ENCODE measurements around the gene EPHB6.

Gene EPHB6

DNA sequence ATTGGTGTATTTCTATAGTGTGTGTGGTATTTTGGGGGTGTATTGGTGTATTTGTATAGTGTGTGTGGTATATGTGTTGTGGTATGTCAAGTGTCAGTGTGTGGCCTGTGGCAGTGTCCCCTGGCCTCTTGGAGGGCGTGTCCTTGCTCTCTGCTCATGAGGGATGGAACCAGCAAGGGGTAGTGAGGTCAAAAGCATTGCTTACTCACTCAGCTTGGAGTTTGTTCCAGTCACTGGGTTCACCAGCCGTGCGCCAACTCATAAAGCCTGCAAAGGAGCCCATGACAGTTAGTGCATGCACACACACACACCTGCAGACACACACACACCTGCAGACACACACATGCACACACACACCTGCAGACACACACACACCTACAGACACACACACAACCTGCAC lies 34.9 kb downstream of the EPHB6 start:
- no peak for TF ChIP-seq JUND (IDR thresholded peaks at IDR 0.05; ENCODE audit: low read depth)
- in situ Hi-C loops (cut with HindIII; ENCODE audit: low pct_unique_long_range_greater_than_20kb, low sequenced_read_pairs): no loop called here
- DNase-seq (ENCODE audit: low read depth in 1 of 2, low spot score in 1 of 2): no peak

GRCh38 chr7:142890874-142891485 lies 36.1 kb downstream of the EPHB6 start:
- in situ Hi-C loops (cut with HindIII; ENCODE audit: low pct_unique_long_range_greater_than_20kb, low sequenced_read_pairs): no loop called here
- no peak for TF ChIP-seq JUND (IDR thresholded peaks at IDR 0.05; ENCODE audit: low read depth)
- no peak for DNase-seq (ENCODE audit: low read depth in 1 of 2, low spot score in 1 of 2)

- in situ Hi-C loops (cut with HindIII; ENCODE audit: low pct_unique_long_range_greater_than_20kb, low sequenced_read_pairs): no loop called here
- DNase-seq (ENCODE audit: low read depth in 1 of 2, low spot score in 1 of 2): no peak
- no peak for TF ChIP-seq JUND (IDR thresholded peaks at IDR 0.05; ENCODE audit: low read depth)
Observed at GRCh38 chr7:142891490-142892082, 36.7 kb downstream of the EPHB6 start.

GRCh38 chr7:142892951-142893350 lies 38.1 kb downstream of the EPHB6 start:
- in situ Hi-C loops (cut with HindIII; ENCODE audit: low pct_unique_long_range_greater_than_20kb, low sequenced_read_pairs): no loop called here
- TF ChIP-seq JUND (IDR thresholded peaks at IDR 0.05; ENCODE audit: low read depth): no peak
- no peak for DNase-seq (ENCODE audit: low read depth in 1 of 2, low spot score in 1 of 2)

- TF ChIP-seq JUND (IDR thresholded peaks at IDR 0.05; ENCODE audit: low read depth): no peak
- no peak for DNase-seq (ENCODE audit: low read depth in 1 of 2, low spot score in 1 of 2)
- in situ Hi-C loops (cut with HindIII; ENCODE audit: low pct_unique_long_range_greater_than_20kb, low sequenced_read_pairs): no loop called here
Observed at GRCh38 chr7:142894112-142894984, 39.5 kb downstream of the EPHB6 start.

DNA sequence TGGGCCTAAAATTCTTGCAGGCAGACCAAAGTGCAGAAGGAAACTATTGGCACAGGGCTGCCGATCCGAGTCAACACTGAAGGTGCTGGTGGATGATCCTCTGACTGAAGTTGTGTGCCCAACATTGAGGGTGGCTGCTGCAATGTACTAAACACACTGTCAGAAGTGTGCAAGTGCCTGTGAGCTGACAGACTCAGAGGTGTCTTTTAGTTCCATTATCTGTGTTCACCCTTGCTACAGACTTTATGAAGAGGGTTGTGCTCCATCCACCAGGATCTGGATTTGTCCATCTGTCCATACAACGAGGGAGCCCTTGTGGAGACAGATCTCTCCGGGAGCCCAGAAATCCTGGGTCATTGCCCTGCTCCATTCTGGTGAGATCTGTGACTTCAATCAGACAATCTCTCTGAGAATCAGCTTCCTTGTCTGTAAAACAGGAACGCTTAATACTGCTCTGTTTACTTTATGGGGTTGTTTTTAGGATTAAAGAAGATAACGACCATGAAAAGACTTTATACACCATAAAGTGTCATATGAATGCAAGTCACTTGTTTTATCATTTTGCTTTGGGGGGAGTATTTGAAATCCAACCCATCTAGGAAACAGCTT lies 40.2 kb downstream of the EPHB6 start:
- in situ Hi-C loops (cut with HindIII; ENCODE audit: low pct_unique_long_range_greater_than_20kb, low sequenced_read_pairs): no loop called here
- no peak for TF ChIP-seq JUND (IDR thresholded peaks at IDR 0.05; ENCODE audit: low read depth)
- no peak for DNase-seq (ENCODE audit: low read depth in 1 of 2, low spot score in 1 of 2)

GRCh38 chr7:142896151-142896550 lies 41.3 kb downstream of the EPHB6 start:
- TF ChIP-seq JUND (IDR thresholded peaks at IDR 0.05; ENCODE audit: low read depth): no peak
- in situ Hi-C loops (cut with HindIII; ENCODE audit: low pct_unique_long_range_greater_than_20kb, low sequenced_read_pairs): no loop called here
- DNase-seq (ENCODE audit: low read depth in 1 of 2, low spot score in 1 of 2): no peak

- no peak for DNase-seq (ENCODE audit: low read depth in 1 of 2, low spot score in 1 of 2)
- in situ Hi-C loops (cut with HindIII; ENCODE audit: low pct_unique_long_range_greater_than_20kb, low sequenced_read_pairs): no loop called here
- no peak for TF ChIP-seq JUND (IDR thresholded peaks at IDR 0.05; ENCODE audit: low read depth)
Observed at GRCh38 chr7:142896741-142897379, 42.0 kb downstream of the EPHB6 start.

DNA sequence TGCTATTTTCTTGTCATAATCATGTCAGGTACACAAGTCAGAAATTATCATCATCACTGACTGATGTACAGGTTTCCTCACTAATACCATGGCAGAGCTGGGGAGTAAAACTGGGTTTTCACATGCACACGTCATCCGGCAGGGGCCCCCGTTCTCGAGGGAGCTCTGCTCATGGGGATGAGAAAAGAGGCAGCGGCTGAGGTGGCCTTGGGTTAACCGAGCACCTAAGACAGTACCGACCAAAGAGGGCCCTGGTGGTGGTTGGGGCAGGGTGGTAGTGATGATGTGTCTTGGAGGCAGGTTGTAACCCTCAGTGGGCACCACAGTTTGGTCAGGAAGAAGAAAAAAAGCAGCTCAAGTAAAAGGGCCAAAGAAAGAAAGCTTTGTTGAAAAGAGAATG lies 42.8 kb downstream of the EPHB6 start:
- TF ChIP-seq JUND (IDR thresholded peaks at IDR 0.05; ENCODE audit: low read depth): no peak
- no peak for DNase-seq (ENCODE audit: low read depth in 1 of 2, low spot score in 1 of 2)
- in situ Hi-C loops (cut with HindIII; ENCODE audit: low pct_unique_long_range_greater_than_20kb, low sequenced_read_pairs): no loop called here

- in situ Hi-C loops (cut with HindIII; ENCODE audit: low pct_unique_long_range_greater_than_20kb, low sequenced_read_pairs): no loop called here
- DNase-seq (ENCODE audit: low read depth in 1 of 2, low spot score in 1 of 2): no peak
- no peak for TF ChIP-seq JUND (IDR thresholded peaks at IDR 0.05; ENCODE audit: low read depth)
Observed at GRCh38 chr7:142898377-142899170, 43.7 kb downstream of the EPHB6 start.

- TF ChIP-seq JUND (IDR thresholded peaks at IDR 0.05; ENCODE audit: low read depth): no peak
- DNase-seq (ENCODE audit: low read depth in 1 of 2, low spot score in 1 of 2): no peak
- in situ Hi-C loops (cut with HindIII; ENCODE audit: low pct_unique_long_range_greater_than_20kb, low sequenced_read_pairs): no loop called here
Observed at GRCh38 chr7:142899661-142900060, 44.8 kb downstream of the EPHB6 start.
